GM19328 (cell line): ENCODE results near the gene CYTH3.

Experiments used
- ATAC-seq: cut with Tn5 transposase; IDR thresholded peaks from one replicate; pipeline ENCODE4 v1.9.1; 2021; ENCODE audit warnings: mild to moderate bottlenecking, moderate library complexity; ENCODE audit not compliant: unreplicated experiment

CYTH3 gene

GRCh38 chr7:6116211-6116610 lies 156.2 kb downstream of the CYTH3 start:
- ATAC-seq: no peak
